IMR-90 (cell line): ENCODE measurements around the gene MTOR. TPM values are rescaled to one million over a fixed set of nuclear protein-coding genes. Genes with fewer than 3 reads are reported as not detected.

Source experiments
- ATAC-seq: fragments of 200-7000 bp; cut with Tn5 transposase; 2 replicates; pipeline ENCODE4 v1.9.1; 2020; ENCODE audit warnings: low read depth, mild to moderate bottlenecking, moderate library complexity
- BruUV-seq: library from RNA; stranded (reverse); fragments of 400-500 nt; replicated peaks from 2 replicates; lab custom pipeline; 2021; lab: Mats Ljungman, UMichigan
- CTCF ChIA-PET: fragments of 300-600 bp; formaldehyde crosslinking; extraction: SDS; loops from one replicate; lab custom pipeline; 2021; ENCODE audit warnings: antibody characterized with exemption; lab: Yijun Ruan, JAX
- POLR2A ChIA-PET: fragments of 300-600 bp; sonication (Branson Sonifier 250); formaldehyde crosslinking; loops from one replicate; lab custom pipeline; 2022; ENCODE audit warnings: antibody characterized with exemption; ENCODE audit not compliant: unreplicated experiment; lab: Charles Lee
- DNase-seq: peaks from one replicate; pipeline ENCODE4 v3.0.0; 2013
- H2AFZ ChIP-seq: replicated peaks from 2 replicates; pipeline ENCODE3; 2013; ENCODE audit warnings: low read length, mild to moderate bottlenecking; ENCODE audit not compliant: poor library complexity
- H2AK5ac ChIP-seq: 2 replicates; pipeline ENCODE4 v1.6.1; 2013; ENCODE audit warnings: low read depth, low read length, inconsistent platforms
- H2AK9ac ChIP-seq: replicated peaks from 2 replicates; pipeline ENCODE3; 2013; ENCODE audit warnings: mild to moderate bottlenecking, low read depth, low read length, moderate library complexity; ENCODE audit not compliant: poor library complexity
- H2BK120ac ChIP-seq: 2 replicates; pipeline ENCODE4 v1.6.1; 2013; ENCODE audit warnings: low read depth, low read length, inconsistent platforms
- H2BK15ac ChIP-seq: 3 replicates; pipeline ENCODE4 v1.6.1; 2013; ENCODE audit warnings: low read depth, low read length, inconsistent platforms
- H2BK20ac ChIP-seq: 2 replicates; pipeline ENCODE4 v1.6.1; 2013; ENCODE audit warnings: low read depth, mild to moderate bottlenecking, inconsistent platforms, low read length, moderate library complexity
- H2BK5ac ChIP-seq: 2 replicates; pipeline ENCODE4 v1.6.1; 2013; ENCODE audit warnings: mild to moderate bottlenecking, low read depth, low read length, inconsistent platforms; ENCODE audit not compliant: poor library complexity, severe bottlenecking
- H3K14ac ChIP-seq: replicated peaks from 2 replicates; pipeline ENCODE4 v1.6.1; 2013; ENCODE audit warnings: low read depth, low read length, inconsistent platforms
- H3K18ac ChIP-seq: 2 replicates; pipeline ENCODE4 v1.6.1; 2013; ENCODE audit warnings: low read depth, low read length, control low read depth
- H3K23ac ChIP-seq: 2 replicates; pipeline ENCODE4 v1.6.1; 2013; ENCODE audit warnings: low read depth, low read length, inconsistent platforms
- H3K27ac ChIP-seq: 2 replicates; pipeline ENCODE4 v1.5.1; 2013; ENCODE audit warnings: mild to moderate bottlenecking, control low read depth, low read length; ENCODE audit not compliant: insufficient read depth
- H3K27me3 ChIP-seq: 2 replicates; pipeline ENCODE4 v1.6.1; 2013; ENCODE audit warnings: low read length; ENCODE audit not compliant: control insufficient read depth, insufficient read depth
- H3K36me3 ChIP-seq: 2 replicates; pipeline ENCODE4 v1.6.1; 2013; ENCODE audit warnings: low read length, mixed read lengths; ENCODE audit not compliant: control insufficient read depth, insufficient read depth
- H3K4ac ChIP-seq: 2 replicates; pipeline ENCODE4 v1.6.1; 2013; ENCODE audit warnings: low read depth, low read length, inconsistent platforms
- H3K4me1 ChIP-seq: 2 replicates; pipeline ENCODE4 v1.6.1; 2013; ENCODE audit warnings: low read length, mixed read lengths; ENCODE audit not compliant: control insufficient read depth, insufficient read depth
- H3K4me2 ChIP-seq: 2 replicates; pipeline ENCODE4 v1.6.1; 2013; ENCODE audit warnings: low read depth, mild to moderate bottlenecking, control low read depth, low read length, moderate library complexity
- H3K4me3 ChIP-seq: 2 replicates; pipeline ENCODE4 v1.5.1; 2013; ENCODE audit warnings: low read depth, mild to moderate bottlenecking, control low read depth, low read length, moderate library complexity; ENCODE audit not compliant: insufficient read depth
- H3K56ac ChIP-seq: 2 replicates; pipeline ENCODE4 v1.6.1; 2013; ENCODE audit warnings: low read length, inconsistent platforms; ENCODE audit not compliant: insufficient read depth; ENCODE audit errors: extremely low read depth
- H3K79me1 ChIP-seq, 2 experiments: 2 replicates each; pipeline ENCODE4 v1.6.1; 2013; ENCODE audit warnings: low read length in 2 of 2, inconsistent platforms in 1 of 2, low read depth in 1 of 2
- H3K9ac ChIP-seq: 2 replicates; pipeline ENCODE4 v1.6.1; 2013; ENCODE audit warnings: low read depth, low read length, control low read depth
- H3K9me1 ChIP-seq: 2 replicates; pipeline ENCODE4 v1.6.1; 2013; ENCODE audit warnings: low read length, inconsistent platforms; ENCODE audit not compliant: insufficient read depth
- H3K9me3 ChIP-seq: 2 replicates; pipeline ENCODE4 v1.6.1; 2013; ENCODE audit warnings: low read length; ENCODE audit not compliant: control insufficient read depth, insufficient read depth
- H4K20me1 ChIP-seq: 2 replicates; pipeline ENCODE4 v1.6.1; 2013; ENCODE audit warnings: low read length, inconsistent platforms; ENCODE audit not compliant: insufficient read depth
- H4K5ac ChIP-seq: 2 replicates; pipeline ENCODE4 v1.6.1; 2013; ENCODE audit warnings: mild to moderate bottlenecking, low read depth, low read length, control low read depth
- H4K8ac ChIP-seq, 2 experiments: 2 replicates each; pipeline ENCODE4 v1.6.1; 2013; ENCODE audit warnings: low read depth in 2 of 2, low read length in 2 of 2, control low read depth in 1 of 2, inconsistent platforms in 1 of 2
- H4K91ac ChIP-seq: 2 replicates; pipeline ENCODE4 v1.6.1; 2013; ENCODE audit warnings: low read depth, low read length, inconsistent platforms; ENCODE audit not compliant: insufficient read depth
- BHLHE40 ChIP-seq: fragments of 150-350 bp; IDR thresholded peaks from 2 replicates; pipeline ENCODE4 v1.6.1; 2016; ENCODE audit warnings: mild to moderate bottlenecking, low read depth, low read length
- CEBPB ChIP-seq: IDR thresholded peaks from 2 replicates; pipeline ENCODE4 v1.6.1; 2012; ENCODE audit warnings: low read depth, low read length, improper control_type of control experiment
- CHD1 ChIP-seq: IDR thresholded peaks from 2 replicates; pipeline ENCODE4 v1.6.1; 2012; ENCODE audit warnings: low read depth, low read length, improper control_type of control experiment
- FOS ChIP-seq: fragments of 150-350 bp; IDR thresholded peaks from 2 replicates; pipeline ENCODE4 v1.6.1; 2016; ENCODE audit warnings: low read depth, low read length
- MAFK ChIP-seq: IDR thresholded peaks from 2 replicates; pipeline ENCODE4 v1.6.1; 2012; ENCODE audit warnings: low read depth, low read length, improper control_type of control experiment
- MAZ ChIP-seq: IDR thresholded peaks from 2 replicates; pipeline ENCODE4 v1.6.1; 2012; ENCODE audit warnings: low read depth, mild to moderate bottlenecking, low read length, improper control_type of control experiment, moderate library complexity, borderline replicate concordance
- MXI1 ChIP-seq: IDR thresholded peaks from 2 replicates; pipeline ENCODE4 v1.6.1; 2012; ENCODE audit warnings: low read depth, mild to moderate bottlenecking, low read length, moderate library complexity, borderline replicate concordance
- NFE2L2 ChIP-seq: fragments of 150-350 bp; IDR thresholded peaks from 2 replicates; pipeline ENCODE4 v1.6.1; 2016; ENCODE audit warnings: low read depth, mild to moderate bottlenecking, low read length
- POLR2A ChIP-seq: IDR thresholded peaks from 2 replicates; pipeline ENCODE4 v1.6.1; 2012; ENCODE audit warnings: mild to moderate bottlenecking, low read depth, low read length
- RAD21 ChIP-seq: IDR thresholded peaks from 2 replicates; pipeline ENCODE4 v1.6.1; 2012; ENCODE audit warnings: low read length, improper control_type of control experiment
- RCOR1 ChIP-seq: IDR thresholded peaks from 2 replicates; pipeline ENCODE4 v1.6.1; 2012; ENCODE audit warnings: mild to moderate bottlenecking, low read length, improper control_type of control experiment; ENCODE audit not compliant: insufficient replicate concordance
- RFX5 ChIP-seq: IDR thresholded peaks from 2 replicates; pipeline ENCODE4 v1.8.0; 2012; ENCODE audit warnings: low read depth, mild to moderate bottlenecking, low read length, moderate library complexity
- SMC3 ChIP-seq: fragments of 150-350 bp; IDR thresholded peaks from 2 replicates; pipeline ENCODE4 v1.6.1; 2016; ENCODE audit warnings: low read depth, mild to moderate bottlenecking, antibody characterized with exemption, low read length, moderate library complexity
- WGBS, 2 experiments: methylation state at CpG; one replicate each; pipeline versions ENCODE4 v1.1.5 to v1.1.7; 2013; ENCODE audit warnings: missing lambda C conversion rate in 2 of 2; ENCODE audit not compliant: insufficient read length in 1 of 2; ENCODE audit errors: extremely low coverage in 2 of 2; 5-methylcytosine and 5-hydroxymethylcytosine counted together
- dilution Hi-C: fragments of 300-500 bp; cut with HindIII; formaldehyde crosslinking; loops from one replicate; pipeline ENCODE4 v1.14.3; 2018; ENCODE audit warnings: low sequenced_read_pairs; ENCODE audit not compliant: unreplicated experiment
- in situ Hi-C: fragments of 300-500 bp; cut with MboI; formaldehyde crosslinking; loops from 3 replicates; pipeline ENCODE4 v1.14.3; 2019; ENCODE audit warnings: low sequenced_read_pairs, inconsistent platforms, mixed read lengths
- intact Hi-C: fragments of 100-400 bp; cut with micrococcal nuclease; formaldehyde crosslinking; loops from 2 replicates; pipeline ENCODE4 v1.10.0; 2022
- polyA plus RNA-seq, 3 experiments: library from polyadenylated mRNA; depleted of rRNA; stranded (reverse); fragments of >200 nt; gene quantifications; 2 replicates each; pipeline ENCODE4 v1.2.3, GENCODE V29; 2012; ENCODE audit warnings: low replicate concordance in 1 of 3
- total RNA-seq: library from RNA; depleted of rRNA; stranded (reverse); fragments of >200 nt; gene quantifications from 2 replicates; pipeline ENCODE4 v1.2.3, GENCODE V29; 2012
- TF ChIP-seq, protein P1 (sequence below): fragments of 150-350 bp; IDR thresholded peaks from 2 replicates; pipeline ENCODE4 v1.6.1; 2016; ENCODE audit warnings: low read depth, mild to moderate bottlenecking, low read length, moderate library complexity, borderline replicate concordance
- TF ChIP-seq, protein P2 (sequence below): fragments of 150-350 bp; IDR thresholded peaks from 2 replicates; pipeline ENCODE4 v1.6.1; 2017; ENCODE audit warnings: mild to moderate bottlenecking, antibody characterized with exemption, low read length, low read depth
- TF ChIP-seq, protein P3 (sequence below): conservative IDR thresholded peaks from 2 replicates; pipeline ENCODE4 v1.5.1; 2012; ENCODE audit warnings: mild to moderate bottlenecking, low read depth, low read length, improper control_type of control experiment

MTOR gene
- total and polyA plus RNA-seq, 2 of the 4 experiments (the other 2 are of a cell fraction) = 19.2 to 36.7 TPM

DNA sequence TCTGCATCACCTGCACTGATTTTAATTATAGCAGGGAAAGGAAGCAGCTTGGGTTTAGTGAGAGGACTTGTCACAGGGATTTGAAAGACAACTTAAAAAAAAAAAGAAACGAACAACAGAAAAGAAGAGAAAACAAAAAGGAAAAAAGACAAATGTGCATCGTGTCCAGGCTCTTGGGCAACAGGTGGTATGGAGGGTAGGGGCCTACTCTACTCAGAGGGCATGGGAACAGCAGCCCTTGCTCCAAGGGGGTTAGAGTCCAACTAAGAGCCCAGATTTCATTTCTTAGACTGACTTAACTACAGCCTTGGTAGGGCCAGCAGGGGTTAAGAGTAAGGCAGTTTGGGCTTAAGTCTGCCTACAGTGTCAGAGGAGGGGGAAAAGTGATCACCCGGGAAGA lies 147.4 kb downstream of the MTOR start:
- no peak overlapping the region for H2BK120ac ChIP-seq
- no peaks in the 10 kb centered on the region; the same call in 1 of the 2 replicates for H3K9me1 ChIP-seq
- H3K9ac ChIP-seq = no peak overlapping the region
- TF ChIP-seq CHD1 (no peak), SMC3 (no peak), MXI1 (no peak), POLR2A (no peak), BHLHE40 (no peak), MAFK (no peak), CEBPB (no peak), RAD21 (no peak), MAZ (no peak), RCOR1 (no peak), RFX5 (no peak), NFE2L2 (no peak), FOS (no peak)
- TF ChIP-seq, protein P1, sequence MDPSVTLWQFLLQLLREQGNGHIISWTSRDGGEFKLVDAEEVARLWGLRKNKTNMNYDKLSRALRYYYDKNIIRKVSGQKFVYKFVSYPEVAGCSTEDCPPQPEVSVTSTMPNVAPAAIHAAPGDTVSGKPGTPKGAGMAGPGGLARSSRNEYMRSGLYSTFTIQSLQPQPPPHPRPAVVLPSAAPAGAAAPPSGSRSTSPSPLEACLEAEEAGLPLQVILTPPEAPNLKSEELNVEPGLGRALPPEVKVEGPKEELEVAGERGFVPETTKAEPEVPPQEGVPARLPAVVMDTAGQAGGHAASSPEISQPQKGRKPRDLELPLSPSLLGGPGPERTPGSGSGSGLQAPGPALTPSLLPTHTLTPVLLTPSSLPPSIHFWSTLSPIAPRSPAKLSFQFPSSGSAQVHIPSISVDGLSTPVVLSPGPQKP = no peak
- TF ChIP-seq, protein P2, sequence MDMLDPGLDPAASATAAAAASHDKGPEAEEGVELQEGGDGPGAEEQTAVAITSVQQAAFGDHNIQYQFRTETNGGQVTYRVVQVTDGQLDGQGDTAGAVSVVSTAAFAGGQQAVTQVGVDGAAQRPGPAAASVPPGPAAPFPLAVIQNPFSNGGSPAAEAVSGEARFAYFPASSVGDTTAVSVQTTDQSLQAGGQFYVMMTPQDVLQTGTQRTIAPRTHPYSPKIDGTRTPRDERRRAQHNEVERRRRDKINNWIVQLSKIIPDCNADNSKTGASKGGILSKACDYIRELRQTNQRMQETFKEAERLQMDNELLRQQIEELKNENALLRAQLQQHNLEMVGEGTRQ = no peak
- TF ChIP-seq, protein P3, sequence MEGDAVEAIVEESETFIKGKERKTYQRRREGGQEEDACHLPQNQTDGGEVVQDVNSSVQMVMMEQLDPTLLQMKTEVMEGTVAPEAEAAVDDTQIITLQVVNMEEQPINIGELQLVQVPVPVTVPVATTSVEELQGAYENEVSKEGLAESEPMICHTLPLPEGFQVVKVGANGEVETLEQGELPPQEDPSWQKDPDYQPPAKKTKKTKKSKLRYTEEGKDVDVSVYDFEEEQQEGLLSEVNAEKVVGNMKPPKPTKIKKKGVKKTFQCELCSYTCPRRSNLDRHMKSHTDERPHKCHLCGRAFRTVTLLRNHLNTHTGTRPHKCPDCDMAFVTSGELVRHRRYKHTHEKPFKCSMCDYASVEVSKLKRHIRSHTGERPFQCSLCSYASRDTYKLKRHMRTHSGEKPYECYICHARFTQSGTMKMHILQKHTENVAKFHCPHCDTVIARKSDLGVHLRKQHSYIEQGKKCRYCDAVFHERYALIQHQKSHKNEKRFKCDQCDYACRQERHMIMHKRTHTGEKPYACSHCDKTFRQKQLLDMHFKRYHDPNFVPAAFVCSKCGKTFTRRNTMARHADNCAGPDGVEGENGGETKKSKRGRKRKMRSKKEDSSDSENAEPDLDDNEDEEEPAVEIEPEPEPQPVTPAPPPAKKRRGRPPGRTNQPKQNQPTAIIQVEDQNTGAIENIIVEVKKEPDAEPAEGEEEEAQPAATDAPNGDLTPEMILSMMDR = no peak
- no peak overlapping the region for H3K27ac ChIP-seq
- no peaks in the 10 kb centered on the region for H4K20me1 ChIP-seq
- no peak overlapping the region for H3K4me2 ChIP-seq
- WGBS, 2 experiments = 80% methylated on average over 1 of the region's 3 CpGs; no CpG with 5 or more reads in 1 of the 2 experiments
- no peak overlapping the region for H3K56ac ChIP-seq
- DNase-seq (no peak), ATAC-seq (no peak)
- H2BK15ac ChIP-seq = no peak overlapping the region
- no peaks in the 10 kb centered on the region for H3K4me1 ChIP-seq
- dilution Hi-C loops (no loop called here), intact Hi-C loops (no loop called here), in situ Hi-C loops (no loop called here)
- H3K36me3 ChIP-seq = peaks cover 37% of the 10 kb centered on the region
- H3K14ac ChIP-seq = no peak overlapping the region
- H2BK20ac ChIP-seq = no peak overlapping the region
- H3K4me3 ChIP-seq = no peak overlapping the region
- H3K79me1 ChIP-seq = no peaks in the 10 kb centered on the region
- no peak overlapping the region for H4K91ac ChIP-seq
- ChIA-PET POLR2A (no interaction called here), CTCF (no interaction called here)
- no peak overlapping the region for H3K18ac ChIP-seq
- BruUV-seq = no TSS peak
- no peak overlapping the region for H2AK5ac ChIP-seq
- no peaks in the 10 kb centered on the region for H3K9me3 ChIP-seq
- no peak overlapping the region for H4K8ac ChIP-seq
- no peak overlapping the region for H4K5ac ChIP-seq
- H3K23ac ChIP-seq = no peak overlapping the region
- no peak overlapping the region for H2AFZ ChIP-seq
- H3K27me3 ChIP-seq = no peaks in the 10 kb centered on the region
- H3K4ac ChIP-seq = no peak overlapping the region
- no peak overlapping the region for H2BK5ac ChIP-seq
- no peak overlapping the region for H2AK9ac ChIP-seq
